Panc1 (cell line): ENCODE data around the gene PDE11A. TPM values are rescaled to one million over a fixed set of nuclear protein-coding genes. Genes with fewer than 3 reads are reported as not detected.
A peak's percentile ranks its signal among the peaks of the same experiment; 100 is the strongest.

Source experiments
- ATAC-seq: fragments of 200-7000 bp; cut with Tn5 transposase; 2 replicates; pipeline ENCODE4 v1.9.1; 2020; ENCODE audit warnings: mild to moderate bottlenecking, moderate library complexity
- BruUV-seq: library from RNA; stranded (reverse); fragments of 400-500 nt; replicated peaks from 2 replicates; lab custom pipeline; 2021; lab: Mats Ljungman, UMichigan
- CTCF ChIA-PET: fragments of 300-600 bp; sonication (Branson Sonifier 250); formaldehyde crosslinking; loops from one replicate; lab custom pipeline; 2022; ENCODE audit warnings: antibody characterized with exemption; lab: Charles Lee
- POLR2A ChIA-PET: fragments of 300-600 bp; sonication (Branson Sonifier 250); formaldehyde crosslinking; loops from one replicate; lab custom pipeline; 2022; ENCODE audit warnings: antibody characterized with exemption; lab: Charles Lee
- DNase-seq: peaks from one replicate; pipeline ENCODE4 v3.0.0-alpha.2; 2010; ENCODE audit warnings: low read depth, low spot score
- H3K27ac ChIP-seq: 2 replicates; pipeline ENCODE4 v1.5.1; 2011; ENCODE audit warnings: mild to moderate bottlenecking, low read length, inconsistent platforms
- H3K27me3 ChIP-seq: fragments of 200-500 bp; sonication (Bioruptor generic); 2 replicates; pipeline ENCODE4 v1.6.0; 2014; ENCODE audit warnings: low read length, inconsistent platforms; ENCODE audit not compliant: control insufficient read depth, insufficient read depth
- H3K36me3 ChIP-seq: fragments of 200-500 bp; sonication (Bioruptor generic); 2 replicates; pipeline ENCODE4 v1.5.1; 2014; ENCODE audit warnings: inconsistent platforms, mild to moderate bottlenecking, low read length, moderate library complexity; ENCODE audit not compliant: control insufficient read depth, insufficient read depth
- H3K4me1 ChIP-seq: 2 replicates; pipeline ENCODE4 v1.5.1; 2011; ENCODE audit warnings: inconsistent platforms, mild to moderate bottlenecking, low read length, moderate library complexity; ENCODE audit not compliant: control insufficient read depth, insufficient read depth
- H3K4me3 ChIP-seq, 2 experiments: 2 replicates each; pipeline ENCODE4 v1.5.1; 2011 to 2012; ENCODE audit warnings: low read depth in 2 of 2, low read length in 2 of 2, mild to moderate bottlenecking in 2 of 2, inconsistent platforms in 1 of 2, moderate library complexity in 1 of 2
- H3K9me3 ChIP-seq: fragments of 200-500 bp; sonication (Bioruptor generic); 2 replicates; pipeline ENCODE4 v1.5.1; 2014; ENCODE audit warnings: low read depth, mild to moderate bottlenecking, inconsistent platforms, low read length, moderate library complexity; ENCODE audit not compliant: control insufficient read depth, insufficient read depth
- CTCF ChIP-seq: fragments of 450-650 bp; IDR thresholded peaks from 2 replicates; pipeline ENCODE4 v1.5.1; 2017; ENCODE audit warnings: mild to moderate bottlenecking
- POLR2AphosphoS5 ChIP-seq: IDR thresholded peaks from 2 replicates; pipeline ENCODE4 v1.6.1; 2012; ENCODE audit warnings: mild to moderate bottlenecking, low read depth, low read length, moderate library complexity
- REST ChIP-seq, 2 experiments: IDR thresholded peaks; 2 replicates each; pipeline ENCODE4 v1.6.1; 2011 to 2012; ENCODE audit warnings: low read depth in 2 of 2, control low read depth in 1 of 2, low read length in 1 of 2, mild to moderate bottlenecking in 1 of 2, moderate library complexity in 1 of 2; ENCODE audit not compliant: insufficient read depth in 1 of 2
- SIN3A ChIP-seq: IDR thresholded peaks from 2 replicates; pipeline ENCODE4 v1.6.1; 2012; ENCODE audit warnings: low read depth, mild to moderate bottlenecking, low read length, moderate library complexity, borderline replicate concordance; ENCODE audit not compliant: insufficient read depth
- TCF7L2 ChIP-seq: IDR thresholded peaks from 2 replicates; pipeline ENCODE4 v1.6.1; 2011; ENCODE audit warnings: mild to moderate bottlenecking, low read depth, low read length, inconsistent platforms
- in situ Hi-C: cut with HindIII; loops from 2 replicates; pipeline ENCODE4 v1.10.0; 2016; ENCODE audit warnings: low sequenced_read_pairs, low pct_unique_long_range_greater_than_20kb
- intact Hi-C: fragments of 100-400 bp; cut with micrococcal nuclease; formaldehyde crosslinking; loops from one replicate; pipeline ENCODE4 v1.10.0; 2022; ENCODE audit not compliant: unreplicated experiment
- total RNA-seq: library from RNA; stranded (reverse); gene quantifications from one replicate; pipeline ENCODE4 v1.2.1, GENCODE V29; 2021; ENCODE audit not compliant: unreplicated experiment

Gene PDE11A
- total RNA-seq, 1 experiment from 2014 or later: not detected

- Histone ChIP-seq H3K27ac (no peak overlapping the region), H3K9me3 (no peaks in the 10 kb centered on the region), H3K4me1 (peaks cover 2% of the 10 kb centered on the region), H3K27me3 (no peaks in the 10 kb centered on the region), H3K4me3 (no peak overlapping the region), H3K36me3 (no peaks in the 10 kb centered on the region)
- ATAC-seq (peak; percentile 21), DNase-seq (peak; percentile 25)
- no TSS peak for BruUV-seq
- ChIA-PET CTCF (interaction anchor here (0.8 to 1.4 kb wide), 2 partner anchors 29 to 269 kb away, joined by 3 to 5 read pairs; no protein-coding TSS in a partner anchor), POLR2A (no interaction called here)
- in situ Hi-C loops (no loop called here), intact Hi-C loops (loop anchor here (10.0 kb wide), 1 partner anchor 260 kb away; no protein-coding TSS in a partner anchor)
- TF ChIP-seq REST (IDR thresholded peaks at IDR 0.05; ENCODE audit: insufficient read depth in 1 of 2, low read depth in 2 of 2, low read length in 1 of 2) (no peak), CTCF (peak; percentile 79), POLR2AphosphoS5 (no peak), TCF7L2 (no peak), SIN3A (no peak)
Measured at GRCh38 chr2:177604271-177605065, 468.1 kb downstream of the PDE11A start.

- TF ChIP-seq POLR2AphosphoS5 (no peak), SIN3A (no peak), REST (IDR thresholded peaks at IDR 0.05; ENCODE audit: insufficient read depth in 1 of 2, low read depth in 2 of 2, low read length in 1 of 2) (no peak), TCF7L2 (no peak), CTCF (no peak)
- no peak overlapping the region for H3K4me3 ChIP-seq
- no TSS peak for BruUV-seq
- H3K36me3 ChIP-seq: no peaks in the 10 kb centered on the region
- intact Hi-C loops: loop anchor here (10.0 kb wide), 1 partner anchor 259 kb away; no protein-coding TSS in a partner anchor
- in situ Hi-C loops: no loop called here
- ChIA-PET POLR2A (no interaction called here), CTCF (interaction anchor here (0.8 to 1.4 kb wide), 2 partner anchors 30 to 269 kb away, joined by 3 to 5 read pairs; no protein-coding TSS in a partner anchor)
- no peak for ATAC-seq
- no peaks in the 10 kb centered on the region; the same call in 1 of the 2 replicates for H3K27me3 ChIP-seq
- peaks cover 5% of the 10 kb centered on the region for H3K4me1 ChIP-seq
- no peaks in the 10 kb centered on the region for H3K9me3 ChIP-seq
- no peak for DNase-seq
- H3K27ac ChIP-seq: no peak overlapping the region
Measured at GRCh38 chr2:177603768-177604167, 468.8 kb downstream of the PDE11A start.
